GM21390 (cell line): ENCODE measurements around the gene KLK12.
"Not testable (repeated sequence)": the region's sequence is repeated elsewhere in the genome, so short reads cannot be mapped to it uniquely, and the experiment has no call there.

Experiments
- ATAC-seq: cut with Tn5 transposase; IDR thresholded peaks from one replicate; pipeline ENCODE4 v1.9.1; 2021; ENCODE audit not compliant: unreplicated experiment

Gene KLK12

DNA sequence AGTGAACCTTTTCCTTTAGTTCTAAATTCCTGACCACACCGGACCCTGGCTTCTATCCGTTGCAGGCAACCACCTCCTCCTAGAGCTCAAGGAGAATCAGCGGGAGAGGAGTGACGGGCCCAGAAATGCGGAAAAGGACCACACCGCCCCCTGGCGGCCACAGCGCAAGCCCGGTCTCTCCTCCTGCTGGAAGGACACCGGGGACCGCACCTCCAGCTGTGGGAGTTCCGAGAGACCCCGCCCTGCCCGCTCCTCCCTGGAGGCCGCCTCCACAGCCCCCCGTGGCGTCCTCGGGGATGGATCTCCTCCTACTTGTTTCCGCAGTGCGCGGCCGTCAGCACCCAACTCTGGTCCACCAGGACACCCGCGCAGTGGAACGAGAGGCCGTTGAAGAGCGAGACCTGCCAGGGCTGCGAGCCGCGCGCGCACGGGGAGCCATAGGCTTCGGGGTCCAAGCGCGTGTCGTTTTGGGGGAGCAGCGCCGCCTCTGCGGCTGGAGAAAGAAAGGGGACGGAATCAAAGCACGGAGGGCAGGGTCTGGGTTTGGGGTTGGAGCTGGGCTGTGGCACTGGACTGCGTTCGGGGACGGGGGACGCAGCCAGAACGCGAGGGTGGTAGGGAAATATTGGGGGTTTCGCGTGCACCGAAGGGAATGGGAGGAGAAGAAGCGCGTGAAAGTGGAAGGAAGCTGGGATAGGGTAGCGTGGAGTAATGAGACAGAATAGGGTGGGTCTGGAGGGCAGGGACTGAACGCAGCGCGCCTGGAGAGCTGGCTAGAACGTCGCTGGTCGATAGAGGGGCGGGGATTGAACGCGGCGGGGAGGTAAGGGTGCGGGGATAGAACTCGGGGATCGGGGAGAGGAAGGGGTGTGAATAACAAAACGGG is 17.8 kb downstream of the KLK12 start:
- ATAC-seq: no peak

GRCh38 chr19:51015691-51016267 is 19.0 kb downstream of the KLK12 start:
- ATAC-seq: no peak

GRCh38 chr19:51014242-51014641 is 20.6 kb downstream of the KLK12 start:
- ATAC-seq: no peak

DNA sequence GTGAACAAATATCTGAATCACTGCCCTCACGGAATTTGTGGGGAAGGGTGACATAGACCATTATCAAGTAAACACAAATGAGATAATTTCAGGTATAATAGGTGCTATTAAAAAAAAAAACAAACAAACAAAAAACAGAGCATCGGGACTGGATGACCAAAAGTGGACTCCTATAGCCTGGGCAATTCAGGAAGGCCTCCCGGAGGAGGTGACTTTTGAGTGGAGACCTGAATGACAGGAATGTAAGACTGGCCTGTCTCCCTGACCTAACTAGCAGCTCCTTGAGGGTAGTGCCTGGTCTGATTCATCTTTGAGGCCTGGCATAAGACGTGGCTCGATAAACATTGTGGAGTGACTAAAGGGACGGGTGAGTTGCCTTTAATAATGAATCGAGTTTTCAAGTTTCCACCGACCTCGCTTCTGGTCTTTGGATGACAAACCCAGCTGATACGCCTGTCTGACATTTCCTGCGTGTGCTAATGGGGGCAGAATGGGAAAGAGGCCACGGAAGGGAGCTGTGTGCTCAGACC is 22.1 kb downstream of the KLK12 start:
- no peak for ATAC-seq

GRCh38 chr19:51010066-51010795 is 24.6 kb downstream of the KLK12 start:
- no peak for ATAC-seq

GRCh38 chr19:51009061-51009891 is 25.5 kb downstream of the KLK12 start:
- ATAC-seq: no peak

GRCh38 chr19:51007488-51007887 is 27.3 kb downstream of the KLK12 start:
- no peak for ATAC-seq

DNA sequence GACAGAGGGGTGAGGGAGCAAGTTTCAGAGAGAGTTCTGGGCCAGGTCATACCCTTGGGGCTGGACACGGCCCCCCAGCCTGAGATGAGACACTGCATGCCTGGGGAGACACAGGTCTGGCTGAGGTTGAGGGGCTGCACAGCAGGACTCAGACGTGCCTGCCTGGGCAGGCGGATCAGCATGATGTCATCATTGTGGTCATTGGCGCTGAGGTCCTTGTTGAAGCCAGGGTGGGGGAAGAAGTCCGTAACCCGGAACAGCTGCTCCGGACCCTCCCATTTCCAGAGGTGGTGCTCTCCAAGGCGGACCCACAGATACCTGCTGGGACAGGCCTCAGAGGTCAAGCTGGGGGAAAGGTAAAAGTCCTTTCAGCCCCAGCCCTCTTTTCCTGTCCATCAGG is 28.4 kb downstream of the KLK12 start:
- no peak for ATAC-seq

DNA sequence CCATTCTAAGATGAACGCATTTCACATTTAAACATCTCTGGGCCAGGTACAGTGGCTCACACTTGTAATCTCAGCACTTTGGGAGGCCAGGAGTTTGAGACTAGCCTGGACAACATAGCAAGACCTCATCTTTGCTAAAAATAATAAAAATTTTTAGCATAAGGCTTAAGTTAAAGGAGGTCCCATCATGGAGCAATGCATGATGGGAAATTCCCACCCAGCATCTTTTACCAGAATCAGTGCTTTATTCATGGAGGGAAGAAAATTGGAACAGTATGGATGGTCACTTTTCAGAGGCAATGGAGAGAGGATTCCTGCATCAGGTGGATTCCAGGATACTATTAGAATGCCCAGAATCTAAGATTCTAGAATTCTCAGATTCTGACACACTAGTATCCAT is 29.6 kb downstream of the KLK12 start:
- ATAC-seq: no peak

GRCh38 chr19:51003316-51003715 is 31.5 kb downstream of the KLK12 start:
- ATAC-seq: no peak

DNA sequence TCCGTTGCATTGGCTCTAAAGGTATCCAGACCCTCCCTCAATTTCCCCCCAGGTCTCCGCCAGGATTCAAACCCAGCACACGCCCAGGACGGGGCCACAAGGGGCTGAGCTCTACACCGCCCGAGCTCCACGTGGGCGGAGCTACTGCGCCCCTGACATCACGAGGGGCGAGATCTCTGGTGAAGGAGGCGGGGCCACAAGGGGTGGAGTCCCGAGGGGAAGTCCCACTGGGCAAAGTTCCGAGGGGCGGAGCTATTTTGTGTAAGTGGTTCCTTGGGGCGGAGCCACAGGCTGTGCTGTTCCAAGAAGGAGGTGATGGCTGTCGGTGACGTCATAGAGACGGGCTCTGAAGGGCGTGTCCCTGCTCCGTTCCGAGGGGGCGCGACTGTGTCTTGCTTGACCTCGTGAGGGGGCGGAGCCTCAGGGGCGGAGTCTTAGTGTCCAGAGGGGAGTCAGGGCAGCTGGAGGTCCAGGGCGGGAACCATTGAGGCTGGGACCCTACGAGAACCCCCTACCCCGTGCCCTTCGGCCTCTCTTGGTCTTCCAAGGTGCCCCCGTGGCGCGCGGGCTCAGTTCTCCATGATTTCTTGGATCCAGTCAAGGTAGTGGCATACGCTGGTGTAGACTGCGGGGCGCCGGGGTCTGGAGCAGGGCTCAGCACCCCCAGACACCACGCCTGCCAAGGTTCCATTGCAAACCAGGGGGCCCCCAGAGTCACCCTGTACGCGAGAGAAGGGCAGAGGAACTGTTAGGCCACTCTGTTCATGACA is 32.1 kb downstream of the KLK12 start:
- no peak for ATAC-seq

DNA sequence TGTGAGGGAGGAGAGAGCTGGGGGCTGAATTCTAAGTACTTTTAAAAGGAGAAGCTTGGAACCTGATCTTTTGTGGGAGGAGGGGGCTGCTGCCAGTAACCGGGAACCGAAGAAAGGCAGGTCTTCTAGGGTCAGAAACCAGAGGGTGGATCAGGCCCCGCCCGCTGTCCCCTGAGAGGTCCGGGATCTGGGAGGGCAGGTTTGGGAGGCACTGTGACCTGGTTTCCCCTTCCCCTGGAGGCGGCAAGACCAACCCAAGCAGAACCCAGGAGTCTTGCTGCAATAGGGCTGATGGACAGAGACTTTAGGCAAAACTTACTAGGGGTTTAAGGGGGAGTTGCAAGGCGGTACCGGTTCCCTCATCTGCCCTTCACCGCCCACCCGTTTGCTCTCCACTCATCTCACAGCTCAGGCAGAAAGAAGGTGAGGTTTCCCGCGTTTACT is 32.7 kb downstream of the KLK12 start:
- no peak for ATAC-seq

DNA sequence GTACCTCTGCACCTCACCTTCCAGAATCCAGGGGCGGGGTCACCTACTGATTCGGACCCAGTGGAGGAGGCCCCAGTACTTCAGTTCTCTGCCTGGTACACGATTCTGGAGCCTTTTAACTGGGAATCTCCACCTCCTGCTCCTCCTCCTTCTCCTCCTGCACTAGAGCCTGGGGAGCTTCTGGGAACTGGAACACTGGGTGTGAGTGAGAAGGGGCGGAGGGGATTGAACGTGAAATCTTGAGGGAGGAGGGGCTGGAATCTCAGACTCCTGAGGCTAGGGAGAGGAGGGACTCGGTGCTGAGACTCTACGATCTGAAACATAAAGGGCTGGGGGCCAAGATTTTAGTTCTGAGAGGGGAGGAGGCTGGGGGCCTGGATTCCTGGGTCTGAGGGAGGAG is 33.3 kb downstream of the KLK12 start, which contains the start of gene KLK8:
KLK8 (minus strand) TSS at position 90 of the 400 bp plus-strand sequence. CDS start 437 bp downstream, outside the sequence.
- ATAC-seq: no peak

- ATAC-seq: no peak
Observed at GRCh38 chr19:51000981-51001380, 33.8 kb downstream of the KLK12 start.

DNA sequence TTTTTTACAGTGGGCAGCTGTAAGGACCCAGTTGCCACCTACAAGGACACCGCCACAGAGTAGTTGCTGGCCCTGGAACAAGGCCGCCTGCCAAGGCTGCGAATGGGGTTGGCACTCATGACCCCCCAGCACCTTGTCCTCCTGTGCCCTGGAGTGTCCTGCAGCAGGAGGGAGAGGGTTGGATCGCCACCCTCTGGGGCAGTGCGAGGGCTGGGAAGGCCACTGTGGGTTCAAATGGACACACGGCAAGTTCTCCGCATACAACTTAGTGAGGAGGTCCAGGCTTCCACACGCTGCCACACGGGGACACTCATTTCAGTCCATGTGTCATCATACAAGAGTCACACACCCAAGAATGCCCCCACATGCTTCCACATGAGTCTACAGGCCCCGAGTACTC is 34.4 kb downstream of the KLK12 start:
- no peak for ATAC-seq

GRCh38 chr19:50998686-50999085 is 36.1 kb downstream of the KLK12 start:
- ATAC-seq: no peak

DNA sequence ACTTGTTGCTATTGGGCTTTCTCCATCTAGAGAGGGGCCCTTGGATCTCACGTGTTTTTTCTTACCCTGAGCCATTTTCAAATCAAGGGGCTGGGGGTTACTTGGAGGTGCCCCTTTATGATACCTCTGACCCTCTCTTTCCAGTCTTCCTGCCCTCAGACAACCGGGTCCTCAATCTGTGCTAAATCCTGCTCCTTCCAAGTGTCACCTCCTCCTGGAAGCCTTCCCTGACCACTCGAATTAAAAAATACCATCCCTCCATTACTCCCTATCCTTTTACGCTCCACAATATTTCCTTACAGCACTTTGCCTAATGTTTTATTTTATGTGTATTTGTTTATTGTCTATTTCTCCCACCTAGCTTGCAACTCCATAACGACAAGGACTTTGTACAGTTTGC is 36.7 kb downstream of the KLK12 start:
- ATAC-seq: no peak

- no peak for ATAC-seq
Observed at GRCh38 chr19:50994129-50994528, 40.7 kb downstream of the KLK12 start.

GRCh38 chr19:50992666-50993035 is 42.2 kb downstream of the KLK12 start:
- ATAC-seq: no peak

GRCh38 chr19:50984416-50984815 is 50.4 kb downstream of the KLK12 start:
- not testable (repeated sequence) for ATAC-seq
